ENCODE data around the gene SRP19.

DNA sequence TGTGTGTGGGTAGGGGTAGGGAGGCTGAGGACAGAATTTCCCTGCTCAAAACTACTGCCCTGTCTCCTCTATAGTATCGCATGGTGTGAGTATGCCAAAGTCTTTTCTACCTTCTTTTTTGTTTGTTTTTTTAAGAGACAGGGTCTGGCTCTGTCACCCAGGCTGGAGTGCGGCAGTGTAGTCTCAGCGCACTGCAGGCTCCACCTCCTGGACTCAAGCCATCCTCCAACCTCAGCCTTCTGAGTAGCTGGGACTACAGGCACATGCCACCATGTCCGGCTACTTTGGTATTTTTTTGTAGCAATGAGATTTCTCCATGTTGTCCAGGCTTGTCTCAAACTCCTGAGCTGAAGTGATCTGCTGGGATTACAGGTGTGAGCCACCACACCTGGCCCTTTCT lies 2.5 kb downstream of the SRP19 start:
- TF ChIP-seq EP300 (IDR thresholded peaks at IDR 0.05; ENCODE audit: borderline replicate concordance) (no peak), NFIC (IDR thresholded peaks at IDR 0.05) (no peak)
- TF ChIP-seq, protein P1, sequence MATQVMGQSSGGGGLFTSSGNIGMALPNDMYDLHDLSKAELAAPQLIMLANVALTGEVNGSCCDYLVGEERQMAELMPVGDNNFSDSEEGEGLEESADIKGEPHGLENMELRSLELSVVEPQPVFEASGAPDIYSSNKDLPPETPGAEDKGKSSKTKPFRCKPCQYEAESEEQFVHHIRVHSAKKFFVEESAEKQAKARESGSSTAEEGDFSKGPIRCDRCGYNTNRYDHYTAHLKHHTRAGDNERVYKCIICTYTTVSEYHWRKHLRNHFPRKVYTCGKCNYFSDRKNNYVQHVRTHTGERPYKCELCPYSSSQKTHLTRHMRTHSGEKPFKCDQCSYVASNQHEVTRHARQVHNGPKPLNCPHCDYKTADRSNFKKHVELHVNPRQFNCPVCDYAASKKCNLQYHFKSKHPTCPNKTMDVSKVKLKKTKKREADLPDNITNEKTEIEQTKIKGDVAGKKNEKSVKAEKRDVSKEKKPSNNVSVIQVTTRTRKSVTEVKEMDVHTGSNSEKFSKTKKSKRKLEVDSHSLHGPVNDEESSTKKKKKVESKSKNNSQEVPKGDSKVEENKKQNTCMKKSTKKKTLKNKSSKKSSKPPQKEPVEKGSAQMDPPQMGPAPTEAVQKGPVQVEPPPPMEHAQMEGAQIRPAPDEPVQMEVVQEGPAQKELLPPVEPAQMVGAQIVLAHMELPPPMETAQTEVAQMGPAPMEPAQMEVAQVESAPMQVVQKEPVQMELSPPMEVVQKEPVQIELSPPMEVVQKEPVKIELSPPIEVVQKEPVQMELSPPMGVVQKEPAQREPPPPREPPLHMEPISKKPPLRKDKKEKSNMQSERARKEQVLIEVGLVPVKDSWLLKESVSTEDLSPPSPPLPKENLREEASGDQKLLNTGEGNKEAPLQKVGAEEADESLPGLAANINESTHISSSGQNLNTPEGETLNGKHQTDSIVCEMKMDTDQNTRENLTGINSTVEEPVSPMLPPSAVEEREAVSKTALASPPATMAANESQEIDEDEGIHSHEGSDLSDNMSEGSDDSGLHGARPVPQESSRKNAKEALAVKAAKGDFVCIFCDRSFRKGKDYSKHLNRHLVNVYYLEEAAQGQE (IDR thresholded peaks at IDR 0.05; ENCODE audit: low read depth), result no peak

Measured in Ishikawa (cell line).